Measurements from ENCODE around the gene CLDN20. TPM values are rescaled to one million over a fixed set of nuclear protein-coding genes. Genes with fewer than 3 reads are reported as not detected.

CLDN20 gene
- total RNA-seq, 1 donor from 2014 or later, result not detected

DNA sequence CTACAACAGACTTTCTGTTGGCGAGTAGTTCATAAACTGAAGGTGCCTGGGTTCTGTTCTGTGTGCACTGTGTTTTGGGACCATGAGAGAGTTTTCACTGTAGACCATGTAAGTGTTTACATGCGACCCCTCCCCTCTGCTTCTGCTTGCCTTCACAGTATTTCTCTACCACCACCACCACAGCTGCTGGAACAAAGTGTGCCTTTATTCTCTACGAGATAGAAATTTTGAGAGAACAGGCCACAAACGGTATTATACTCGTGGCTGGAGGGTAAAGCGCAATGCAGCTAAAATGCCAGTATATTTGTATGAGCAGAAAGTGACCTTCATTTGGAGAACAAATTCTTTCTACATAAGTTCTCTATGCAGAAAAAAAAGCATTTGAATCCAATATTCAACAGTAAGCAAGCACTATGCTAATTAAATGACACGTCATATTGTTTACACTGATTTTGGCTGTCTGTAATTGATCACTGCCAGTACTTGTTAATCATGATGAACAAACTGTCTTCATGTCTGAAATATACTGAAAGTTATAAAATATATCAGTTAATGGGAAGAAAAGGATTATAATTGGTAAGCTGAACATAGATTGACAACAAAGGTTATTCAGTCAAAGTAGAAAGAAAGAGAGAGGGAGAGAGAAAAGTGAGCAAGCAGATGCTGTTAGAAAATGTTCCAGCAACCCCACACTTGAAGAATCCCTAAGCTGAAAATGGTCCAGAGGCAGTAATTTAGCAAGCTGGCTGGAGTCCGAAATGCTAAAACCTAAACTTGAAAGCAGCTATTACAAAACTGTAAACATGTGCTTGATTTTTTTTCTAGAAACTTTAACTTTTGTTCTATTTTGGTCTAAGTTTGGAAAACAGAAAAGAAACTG, 8.8 kb downstream of the CLDN20 start:
- Histone ChIP-seq H3K4me3 (ENCODE audit: low read depth, low read length) (no peak overlapping the region), H3K27me3 (ENCODE audit: control insufficient read depth, insufficient read depth, low read length) (no peaks in the 10 kb centered on the region), H3K36me3 (ENCODE audit: control insufficient read depth, insufficient read depth, low read length) (no peaks in the 10 kb centered on the region)
- DNase-seq (ENCODE audit: low read depth), result no peak
- TF ChIP-seq, protein P1, sequence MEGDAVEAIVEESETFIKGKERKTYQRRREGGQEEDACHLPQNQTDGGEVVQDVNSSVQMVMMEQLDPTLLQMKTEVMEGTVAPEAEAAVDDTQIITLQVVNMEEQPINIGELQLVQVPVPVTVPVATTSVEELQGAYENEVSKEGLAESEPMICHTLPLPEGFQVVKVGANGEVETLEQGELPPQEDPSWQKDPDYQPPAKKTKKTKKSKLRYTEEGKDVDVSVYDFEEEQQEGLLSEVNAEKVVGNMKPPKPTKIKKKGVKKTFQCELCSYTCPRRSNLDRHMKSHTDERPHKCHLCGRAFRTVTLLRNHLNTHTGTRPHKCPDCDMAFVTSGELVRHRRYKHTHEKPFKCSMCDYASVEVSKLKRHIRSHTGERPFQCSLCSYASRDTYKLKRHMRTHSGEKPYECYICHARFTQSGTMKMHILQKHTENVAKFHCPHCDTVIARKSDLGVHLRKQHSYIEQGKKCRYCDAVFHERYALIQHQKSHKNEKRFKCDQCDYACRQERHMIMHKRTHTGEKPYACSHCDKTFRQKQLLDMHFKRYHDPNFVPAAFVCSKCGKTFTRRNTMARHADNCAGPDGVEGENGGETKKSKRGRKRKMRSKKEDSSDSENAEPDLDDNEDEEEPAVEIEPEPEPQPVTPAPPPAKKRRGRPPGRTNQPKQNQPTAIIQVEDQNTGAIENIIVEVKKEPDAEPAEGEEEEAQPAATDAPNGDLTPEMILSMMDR (IDR thresholded peaks at IDR 0.05; ENCODE audit: insufficient read depth, low read length, severe bottlenecking), result no peak
- FAIRE-seq, result no peak

DNA sequence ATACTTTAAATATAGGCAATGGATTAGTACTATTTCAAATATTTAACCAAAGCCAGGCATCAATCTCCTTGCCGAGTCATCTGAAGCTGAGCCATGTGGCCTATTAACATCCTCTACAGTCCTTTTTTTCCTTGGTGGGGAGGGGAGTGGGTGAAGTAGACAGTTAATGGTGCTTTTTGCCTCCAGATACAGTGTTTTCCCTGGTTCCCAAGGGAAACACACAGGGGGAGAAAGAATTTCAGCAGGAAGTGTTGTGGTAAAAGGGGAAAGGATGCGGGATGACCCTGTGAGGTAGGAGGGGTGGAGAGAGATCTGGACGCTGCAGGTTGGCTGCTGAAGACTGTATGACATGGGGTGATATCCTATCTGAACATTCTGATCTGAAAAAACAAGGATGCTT, 9.6 kb downstream of the CLDN20 start:
- DNase-seq (ENCODE audit: low read depth) (peak; percentile 29), FAIRE-seq (no peak)
- no peak overlapping the region for H3K4me3 ChIP-seq (ENCODE audit: low read depth, low read length)
- no peaks in the 10 kb centered on the region for H3K36me3 ChIP-seq (ENCODE audit: control insufficient read depth, insufficient read depth, low read length)
- TF ChIP-seq, protein P1 (IDR thresholded peaks at IDR 0.05; ENCODE audit: insufficient read depth, low read length, severe bottlenecking), result no peak
- H3K27me3 ChIP-seq (ENCODE audit: control insufficient read depth, insufficient read depth, low read length), result no peaks in the 10 kb centered on the region

DNA sequence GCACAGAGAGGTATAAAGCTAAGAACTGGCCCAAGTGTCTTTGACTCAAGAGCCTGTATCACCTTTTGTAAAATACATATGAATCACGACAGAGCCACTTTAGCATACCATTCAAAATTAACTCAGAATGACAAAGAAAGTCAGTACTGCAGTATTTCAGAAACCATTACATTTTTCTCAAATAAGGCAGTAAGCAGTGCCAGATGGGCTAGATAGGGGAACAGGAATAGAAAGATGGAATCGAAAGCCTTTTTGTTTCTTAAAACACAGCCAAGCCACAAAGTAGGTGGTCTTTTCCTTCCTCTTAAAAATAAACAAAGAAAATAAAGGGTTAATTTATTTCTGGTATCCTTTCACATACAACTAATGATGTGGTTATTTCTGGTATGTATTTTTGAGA, 10.3 kb downstream of the CLDN20 start:
- FAIRE-seq, result no peak
- TF ChIP-seq, protein P1 (IDR thresholded peaks at IDR 0.05; ENCODE audit: insufficient read depth, low read length, severe bottlenecking), result no peak
- DNase-seq (ENCODE audit: low read depth), result no peak
- H3K36me3 ChIP-seq (ENCODE audit: control insufficient read depth, insufficient read depth, low read length), result no peaks in the 10 kb centered on the region
- no peaks in the 10 kb centered on the region for H3K27me3 ChIP-seq (ENCODE audit: control insufficient read depth, insufficient read depth, low read length)
- H3K4me3 ChIP-seq (ENCODE audit: low read depth, low read length), result no peak overlapping the region

- Histone ChIP-seq H3K36me3 (ENCODE audit: control insufficient read depth, insufficient read depth, low read length) (no peaks in the 10 kb centered on the region), H3K4me3 (ENCODE audit: low read depth, low read length) (no peak overlapping the region), H3K27me3 (ENCODE audit: control insufficient read depth, insufficient read depth, low read length) (no peaks in the 10 kb centered on the region)
- DNase-seq (ENCODE audit: low read depth), result peak; percentile 82
- TF ChIP-seq, protein P1 (IDR thresholded peaks at IDR 0.05; ENCODE audit: insufficient read depth, low read length, severe bottlenecking), result no peak
- FAIRE-seq, result no peak
These were observed 10.7 kb downstream of the CLDN20 start for GRCh38 chr6:155274533-155274932.

GRCh38 chr6:155275808-155276480, 12.1 kb downstream of the CLDN20 start:
- DNase-seq (ENCODE audit: low read depth), result no peak
- H3K36me3 ChIP-seq (ENCODE audit: control insufficient read depth, insufficient read depth, low read length), result no peaks in the 10 kb centered on the region
- TF ChIP-seq, protein P1 (IDR thresholded peaks at IDR 0.05; ENCODE audit: insufficient read depth, low read length, severe bottlenecking), result no peak
- H3K27me3 ChIP-seq (ENCODE audit: control insufficient read depth, insufficient read depth, low read length), result no peaks in the 10 kb centered on the region
- no peak for FAIRE-seq
- no peak overlapping the region for H3K4me3 ChIP-seq (ENCODE audit: low read depth, low read length)
